Ishikawa (cell line): ENCODE data around the gene SLC25A33.
A peak's percentile ranks its signal among the peaks of the same experiment; 100 is the strongest.

Source experiments
- CEBPB ChIP-seq: IDR thresholded peaks from 2 replicates; pipeline ENCODE4 v1.6.1; 2012
- CREB1 ChIP-seq: IDR thresholded peaks from 2 replicates; pipeline ENCODE4 v1.6.1; 2012; ENCODE audit warnings: low read depth
- EGR1 ChIP-seq: IDR thresholded peaks from 2 replicates; pipeline ENCODE4 v1.6.1; 2012
- EP300 ChIP-seq: IDR thresholded peaks from 2 replicates; pipeline ENCODE4 v1.6.1; 2012; ENCODE audit warnings: borderline replicate concordance
- FOXM1 ChIP-seq: IDR thresholded peaks from 2 replicates; pipeline ENCODE4 v1.6.1; 2012; ENCODE audit warnings: low read depth, borderline replicate concordance
- NFIC ChIP-seq: IDR thresholded peaks from 2 replicates; pipeline ENCODE4 v1.6.1; 2012
- RAD21 ChIP-seq: IDR thresholded peaks from 2 replicates; pipeline ENCODE4 v1.6.1; 2012; ENCODE audit warnings: low read depth
- TAF1 ChIP-seq: IDR thresholded peaks from 2 replicates; pipeline ENCODE4 v1.6.1; 2012; ENCODE audit warnings: low read depth, mild to moderate bottlenecking
- TCF12 ChIP-seq: IDR thresholded peaks from 2 replicates; pipeline ENCODE4 v1.6.1; 2012; ENCODE audit warnings: low read depth
- TEAD4 ChIP-seq: IDR thresholded peaks from 2 replicates; pipeline ENCODE4 v1.6.1; 2012
- YY1 ChIP-seq: IDR thresholded peaks from 2 replicates; pipeline ENCODE4 v1.6.1; 2012; ENCODE audit warnings: low read depth
- ZBTB7A ChIP-seq: IDR thresholded peaks from 2 replicates; pipeline ENCODE4 v1.6.1; 2012; ENCODE audit warnings: low read depth
- TF ChIP-seq, protein P1 (sequence below): IDR thresholded peaks from 2 replicates; pipeline ENCODE4 v1.6.1; 2012; ENCODE audit warnings: low read depth, mild to moderate bottlenecking
- TF ChIP-seq, protein P2 (sequence below): IDR thresholded peaks from 2 replicates; pipeline ENCODE4 v1.6.1; 2012
- TF ChIP-seq, protein P3 (sequence below): IDR thresholded peaks from 2 replicates; pipeline ENCODE4 v1.6.1; 2012

Gene SLC25A33

DNA sequence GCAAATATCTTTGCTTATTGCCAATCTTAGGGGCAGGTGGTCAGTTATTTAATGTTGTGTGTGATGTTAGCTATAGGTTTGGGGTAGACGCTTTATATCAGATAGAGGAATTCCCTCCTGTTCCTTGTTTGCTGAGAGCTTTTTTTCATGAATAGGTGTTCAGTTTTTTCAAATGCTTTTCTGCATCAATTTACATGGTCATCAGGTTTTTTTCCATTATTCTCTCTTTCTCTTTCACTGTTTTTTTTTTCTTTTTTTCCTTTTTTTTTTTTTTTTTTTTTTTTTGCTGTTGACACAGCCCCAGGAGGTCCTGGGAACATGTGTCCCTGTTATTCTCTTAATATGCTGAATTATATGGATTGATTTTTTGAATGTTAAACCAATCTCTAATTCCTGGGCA, 3.0 kb upstream of the SLC25A33 start:
- TF ChIP-seq EGR1 = no peak
- TF ChIP-seq, protein P1, sequence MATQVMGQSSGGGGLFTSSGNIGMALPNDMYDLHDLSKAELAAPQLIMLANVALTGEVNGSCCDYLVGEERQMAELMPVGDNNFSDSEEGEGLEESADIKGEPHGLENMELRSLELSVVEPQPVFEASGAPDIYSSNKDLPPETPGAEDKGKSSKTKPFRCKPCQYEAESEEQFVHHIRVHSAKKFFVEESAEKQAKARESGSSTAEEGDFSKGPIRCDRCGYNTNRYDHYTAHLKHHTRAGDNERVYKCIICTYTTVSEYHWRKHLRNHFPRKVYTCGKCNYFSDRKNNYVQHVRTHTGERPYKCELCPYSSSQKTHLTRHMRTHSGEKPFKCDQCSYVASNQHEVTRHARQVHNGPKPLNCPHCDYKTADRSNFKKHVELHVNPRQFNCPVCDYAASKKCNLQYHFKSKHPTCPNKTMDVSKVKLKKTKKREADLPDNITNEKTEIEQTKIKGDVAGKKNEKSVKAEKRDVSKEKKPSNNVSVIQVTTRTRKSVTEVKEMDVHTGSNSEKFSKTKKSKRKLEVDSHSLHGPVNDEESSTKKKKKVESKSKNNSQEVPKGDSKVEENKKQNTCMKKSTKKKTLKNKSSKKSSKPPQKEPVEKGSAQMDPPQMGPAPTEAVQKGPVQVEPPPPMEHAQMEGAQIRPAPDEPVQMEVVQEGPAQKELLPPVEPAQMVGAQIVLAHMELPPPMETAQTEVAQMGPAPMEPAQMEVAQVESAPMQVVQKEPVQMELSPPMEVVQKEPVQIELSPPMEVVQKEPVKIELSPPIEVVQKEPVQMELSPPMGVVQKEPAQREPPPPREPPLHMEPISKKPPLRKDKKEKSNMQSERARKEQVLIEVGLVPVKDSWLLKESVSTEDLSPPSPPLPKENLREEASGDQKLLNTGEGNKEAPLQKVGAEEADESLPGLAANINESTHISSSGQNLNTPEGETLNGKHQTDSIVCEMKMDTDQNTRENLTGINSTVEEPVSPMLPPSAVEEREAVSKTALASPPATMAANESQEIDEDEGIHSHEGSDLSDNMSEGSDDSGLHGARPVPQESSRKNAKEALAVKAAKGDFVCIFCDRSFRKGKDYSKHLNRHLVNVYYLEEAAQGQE = no peak
- TF ChIP-seq NFIC = no peak
- no peak for TF ChIP-seq FOXM1
- TF ChIP-seq CREB1 = no peak
- no peak for TF ChIP-seq TCF12
- no peak for TF ChIP-seq CEBPB
- no peak for TF ChIP-seq ZBTB7A
- TF ChIP-seq TEAD4 = no peak
- no peak for TF ChIP-seq RAD21
- TF ChIP-seq, protein P2, sequence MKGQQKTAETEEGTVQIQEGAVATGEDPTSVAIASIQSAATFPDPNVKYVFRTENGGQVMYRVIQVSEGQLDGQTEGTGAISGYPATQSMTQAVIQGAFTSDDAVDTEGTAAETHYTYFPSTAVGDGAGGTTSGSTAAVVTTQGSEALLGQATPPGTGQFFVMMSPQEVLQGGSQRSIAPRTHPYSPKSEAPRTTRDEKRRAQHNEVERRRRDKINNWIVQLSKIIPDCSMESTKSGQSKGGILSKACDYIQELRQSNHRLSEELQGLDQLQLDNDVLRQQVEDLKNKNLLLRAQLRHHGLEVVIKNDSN = no peak
- no peak for TF ChIP-seq EP300
- TF ChIP-seq, protein P3, sequence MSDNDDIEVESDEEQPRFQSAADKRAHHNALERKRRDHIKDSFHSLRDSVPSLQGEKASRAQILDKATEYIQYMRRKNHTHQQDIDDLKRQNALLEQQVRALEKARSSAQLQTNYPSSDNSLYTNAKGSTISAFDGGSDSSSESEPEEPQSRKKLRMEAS = no peak
- TF ChIP-seq YY1 = no peak
- no peak for TF ChIP-seq TAF1

DNA sequence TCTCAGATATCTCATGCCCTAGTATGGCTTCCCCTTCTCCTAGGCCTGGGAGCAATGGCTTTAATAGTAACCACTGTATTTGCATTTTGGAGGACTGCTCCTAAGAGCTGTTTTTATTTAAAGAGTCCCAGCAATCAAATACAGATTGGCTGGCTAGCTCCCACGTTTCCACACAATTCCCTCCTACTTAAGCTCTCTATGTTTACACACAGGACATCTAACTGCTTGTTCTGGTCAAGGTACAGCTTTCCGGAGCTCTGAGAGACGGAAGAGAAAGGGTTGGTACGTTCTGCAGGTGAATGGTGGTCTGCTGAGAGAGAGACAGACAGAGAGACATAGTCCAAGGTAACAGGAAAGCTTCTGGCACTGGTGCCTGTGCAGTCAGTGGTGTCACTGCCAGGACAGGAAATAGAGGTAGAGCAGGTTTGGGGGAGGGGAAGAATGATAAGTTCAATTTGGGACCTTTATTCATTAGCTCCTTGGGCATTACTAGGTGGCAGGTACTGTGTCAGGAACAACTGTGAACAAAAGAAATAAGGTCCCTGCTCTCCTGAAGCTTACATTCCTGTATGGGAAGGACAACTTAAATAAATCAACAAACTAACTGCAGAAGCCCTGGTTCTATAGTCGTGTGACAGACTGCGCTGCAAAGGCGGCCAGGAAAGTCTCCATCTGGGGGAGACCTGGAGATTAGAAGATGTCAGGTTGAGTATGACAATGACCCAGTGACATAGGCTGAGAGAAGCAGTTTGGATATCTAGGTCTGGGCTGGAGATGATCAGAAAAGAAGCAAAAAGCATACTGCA, 1.2 kb upstream of the SLC25A33 start:
- no peak for TF ChIP-seq EGR1
- no peak for TF ChIP-seq TCF12
- TF ChIP-seq, protein P3 = no peak
- TF ChIP-seq EP300 = no peak
- no peak for TF ChIP-seq RAD21
- no peak for TF ChIP-seq FOXM1

DNA sequence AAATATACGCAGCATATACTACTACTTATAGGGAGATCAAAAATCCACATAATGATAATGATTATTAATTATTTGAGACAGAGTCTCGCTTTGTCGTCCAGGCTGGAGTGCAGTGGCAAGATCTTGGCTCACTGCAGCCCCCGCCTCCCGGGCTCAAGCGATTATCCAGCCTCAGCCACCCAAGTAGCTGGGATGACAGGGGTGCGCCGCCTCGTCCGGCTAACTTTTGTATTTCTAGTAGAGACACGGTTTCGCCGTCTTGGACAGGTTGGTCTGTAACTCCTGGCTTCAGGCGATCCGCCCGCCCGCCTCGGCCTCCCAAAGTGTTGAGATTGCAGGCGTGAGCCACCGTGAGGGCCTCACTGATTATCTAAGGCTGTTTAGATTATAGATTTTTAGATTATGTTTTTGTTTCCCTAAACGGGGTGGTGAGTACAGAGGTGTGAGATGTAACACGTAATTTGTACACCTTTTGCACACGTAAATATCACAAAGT, 548 bp upstream of the SLC25A33 start:
- TF ChIP-seq TEAD4 (no peak), CEBPB (no peak), YY1 (no peak), EGR1 (no peak), TAF1 (no peak), NFIC (no peak), RAD21 (no peak), EP300 (no peak), CREB1 (no peak), FOXM1 (no peak), ZBTB7A (no peak), TCF12 (no peak)
- TF ChIP-seq, protein P1 = no peak
- TF ChIP-seq, protein P3 = no peak
- TF ChIP-seq, protein P2 = no peak

DNA sequence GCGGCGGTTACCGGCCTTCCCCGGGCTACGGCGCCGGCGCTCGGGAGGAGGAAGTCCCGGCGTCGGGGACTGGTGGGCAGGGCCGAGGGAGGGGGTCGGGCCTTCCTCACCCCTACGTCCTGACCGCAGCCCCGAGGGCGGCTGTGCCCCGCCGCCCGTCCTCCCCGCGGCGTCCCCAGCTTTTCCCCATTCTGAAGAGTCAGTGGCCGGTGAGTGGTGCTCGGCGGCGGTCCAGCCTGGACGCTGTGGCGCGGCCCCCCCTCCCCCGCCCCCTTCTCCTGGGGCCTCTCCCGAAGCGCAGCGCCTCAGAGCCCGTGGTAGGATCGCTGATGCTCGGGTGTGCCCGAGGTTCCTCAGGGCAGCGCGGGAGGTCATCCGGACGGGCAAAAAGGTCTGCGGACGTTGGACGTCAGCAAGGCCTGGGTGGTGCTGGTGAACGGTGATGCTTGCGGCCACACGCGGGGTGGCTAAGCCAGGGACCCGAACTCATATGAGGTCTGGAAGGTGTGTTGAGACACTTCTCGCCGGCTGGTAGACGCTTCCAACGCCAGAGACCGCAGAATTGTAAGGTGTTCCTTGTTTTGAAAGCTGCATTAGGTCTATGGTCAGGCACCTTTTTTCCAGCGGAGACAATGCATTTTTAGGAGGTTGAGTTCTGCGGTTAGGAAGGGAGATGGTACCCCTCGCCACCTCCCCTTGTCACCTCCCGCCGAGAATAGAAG, 725 bp downstream of the SLC25A33 start:
- TF ChIP-seq ZBTB7A (no peak; the same call in 1 of the 2 replicates), TEAD4 (no peak), TCF12 (peak; percentile 27; the same call in 1 of the 2 replicates), EP300 (0 out of 2 replicates have a peak, but pooled peaks have one; percentile 14)

DNA sequence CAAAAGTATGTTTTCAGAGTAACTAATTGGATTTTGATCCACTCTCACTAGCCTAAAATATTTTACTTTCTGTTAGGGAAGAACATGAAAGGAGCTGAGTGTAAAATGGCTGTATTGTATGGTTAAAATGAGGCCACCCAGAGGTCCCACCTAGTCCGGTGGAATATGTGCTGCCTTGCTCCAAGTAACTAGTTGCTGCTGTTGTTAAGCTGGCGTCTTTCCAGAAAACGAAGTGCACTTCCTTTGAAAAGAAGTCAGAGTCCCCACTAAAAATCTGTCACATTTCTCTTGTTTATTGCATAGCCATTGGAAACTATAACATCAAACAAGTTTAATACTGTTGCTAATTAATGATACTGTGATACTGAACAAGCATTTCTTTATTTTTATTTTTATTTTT, 3.2 kb downstream of the SLC25A33 start:
- no peak for TF ChIP-seq TCF12
- TF ChIP-seq FOXM1 = no peak
- no peak for TF ChIP-seq ZBTB7A
- TF ChIP-seq YY1 = no peak
- TF ChIP-seq CEBPB = no peak
- TF ChIP-seq, protein P2 = no peak
- no peak for TF ChIP-seq EP300
